Testis (tissue), 3 donors: ENCODE results near the gene COL11A2. TPM values are rescaled to one million over a fixed set of nuclear protein-coding genes. Genes with fewer than 3 reads are reported as not detected.

ENCODE experiments used
- DNase-seq: peaks from one replicate; pipeline ENCODE4 v3.0.0-alpha.2; 2019
- H3K27ac ChIP-seq, 2 donors: fragments of 200-600 bp; sonication (generic); one replicate each; pipeline ENCODE4 v1.5.1; 2019
- H3K27me3 ChIP-seq: fragments of 200-600 bp; sonication (generic); one replicate; pipeline ENCODE4 v1.5.1; 2019
- H3K36me3 ChIP-seq: fragments of 200-600 bp; sonication (generic); one replicate; pipeline ENCODE4 v1.5.1; 2017; ENCODE audit warnings: low read depth; ENCODE audit errors: missing control alignments
- H3K4me1 ChIP-seq: fragments of 200-600 bp; sonication (generic); one replicate; pipeline ENCODE4 v1.5.1; 2019
- H3K4me3 ChIP-seq, 2 donors: fragments of 200-600 bp; sonication (generic); one replicate each; pipeline ENCODE4 v1.5.1; 2017 to 2019
- H3K9me3 ChIP-seq: fragments of 200-600 bp; sonication (generic); one replicate; pipeline ENCODE4 v1.5.1; 2017
- CTCF ChIP-seq, 3 experiments: fragments of 450-650 bp in 2 of 3; fragments of 200-600 bp in 1 of 3; sonication (generic) in 1 of 3; IDR thresholded peaks; one replicate each; pipeline ENCODE4 v1.5.1; 2016 to 2019; ENCODE audit warnings: antibody characterized with exemption in 3 of 3, mild to moderate bottlenecking in 2 of 3, moderate library complexity in 1 of 3
- POLR2A ChIP-seq: fragments of 450-650 bp; IDR thresholded peaks from one replicate; pipeline ENCODE4 v1.6.1; 2017; ENCODE audit warnings: antibody characterized with exemption, mild to moderate bottlenecking, moderate library complexity
- WGBS, 2 donors: methylation state at CpG; one replicate each; pipeline ENCODE4 v1.1.5; 2018; 5-methylcytosine and 5-hydroxymethylcytosine counted together
- intact Hi-C: fragments of 100-400 bp; cut with DNase I; formaldehyde crosslinking; loops from one replicate; pipeline ENCODE4 v1.15.1; 2023; ENCODE audit warnings: low total_unique reads
- polyA plus RNA-seq: library from polyadenylated mRNA; stranded (reverse); fragments of 350-450 nt; fragmentation: Illumina TruSeq; extraction: RNeasy Lipid Tissue Mini Kit (QIAGEN cat#74804); gene quantifications from one replicate; pipeline ENCODE4 v1.2.3, GENCODE V29; 2014; ENCODE audit warnings: low read depth, low replicate concordance; ENCODE audit not compliant: insufficient read depth
- total RNA-seq, 2 donors: library from RNA; depleted of rRNA; stranded (reverse); fragments of >200 nt; gene quantifications; one replicate each; pipeline ENCODE4 v1.2.3, GENCODE V29; 2016

Gene COL11A2
- total and polyA plus RNA-seq, 3 donors from 2014 or later, result 8.2 to 8.8 (median 8.6) TPM

- intact Hi-C loops, result loop anchor here (10.0 kb wide), 1 partner anchor 107 kb away; the partner anchor contains the start of genes TAPBP and ZBTB22
Measured at GRCh38 chr6:33207552-33208090, 15.4 kb upstream of the COL11A2 start.

GRCh38 chr6:33206864-33207551 lies 14.7 kb upstream of the COL11A2 start:
- peak overlapping the region; percentile 97 to 98 for H3K27ac ChIP-seq
- H3K27me3 ChIP-seq, result no peaks in the 10 kb centered on the region
- DNase-seq, result no peak
- TF ChIP-seq POLR2A (no peak), CTCF (IDR thresholded peaks at IDR 0.05) (no peak)
- H3K4me3 ChIP-seq, result peak overlapping the region in 1 of 2 donors; percentile 98
- WGBS, 2 donors, result 12 to 21% methylated on average over 16 to 20 of the region's 20 CpGs
- intact Hi-C loops, result loop anchor here (10.0 kb wide), 1 partner anchor 108 kb away; the partner anchor contains the start of genes TAPBP and ZBTB22
- H3K9me3 ChIP-seq, result no peaks in the 10 kb centered on the region
- H3K4me1 ChIP-seq, result peaks cover 30% of the 10 kb centered on the region
- no peaks in the 10 kb centered on the region for H3K36me3 ChIP-seq

More at GRCh38 chr6:33207552-33208090, 15.4 kb upstream of the COL11A2 start:
- Histone ChIP-seq H3K36me3 (no peaks in the 10 kb centered on the region), H3K4me1 (peaks cover 26% of the 10 kb centered on the region), H3K27me3 (no peaks in the 10 kb centered on the region), H3K9me3 (no peaks in the 10 kb centered on the region), H3K27ac (peak overlapping the region; percentile 97 to 98), H3K4me3 (peak overlapping the region; percentile 87 to 98)
- 2% methylated on average over 23 to 29 of the region's 29 CpGs for WGBS, 2 donors
- peak; percentile 35 for DNase-seq
- TF ChIP-seq POLR2A (no peak), CTCF (IDR thresholded peaks at IDR 0.05) (no peak)

GRCh38 chr6:33206027-33206863 lies 14.0 kb upstream of the COL11A2 start:
- H3K27ac ChIP-seq, result no peak overlapping the region
- no peak for DNase-seq
- intact Hi-C loops, result loop anchor here (10.0 kb wide), 1 partner anchor 109 kb away; the partner anchor contains the start of genes TAPBP and ZBTB22

More at GRCh38 chr6:33206027-33206863, 14.0 kb upstream of the COL11A2 start:
- Histone ChIP-seq H3K4me1 (peaks cover 37% of the 10 kb centered on the region), H3K36me3 (no peaks in the 10 kb centered on the region), H3K9me3 (no peaks in the 10 kb centered on the region), H3K27me3 (no peaks in the 10 kb centered on the region), H3K4me3 (no peak overlapping the region)
- TF ChIP-seq POLR2A, result no peak
- no peak for TF ChIP-seq CTCF (IDR thresholded peaks at IDR 0.05)
- WGBS, 2 donors, result 83 to 85% methylated on average over 3 of the region's 3 CpGs
